CD4-positive, alpha-beta T cell (primary cell): Measurements from ENCODE around the gene RHOBTB3. TPM values are rescaled to one million over a fixed set of nuclear protein-coding genes. Genes with fewer than 3 reads are reported as not detected.

ENCODE experiments used
- ATAC-seq: fragments of 200-7000 bp; cut with Tn5 transposase; one replicate; pipeline ENCODE4 v1.10.0; 2022; ENCODE audit warnings: mild to moderate bottlenecking; ENCODE audit not compliant: poor library complexity
- CTCF ChIA-PET: fragments of 350-600 bp; sonication (Branson Sonifier 250); formaldehyde crosslinking; loops from one replicate; lab custom pipeline; 2021; ENCODE audit warnings: antibody characterized with exemption, inconsistent platforms; lab: Charles Lee
- POLR2A ChIA-PET: fragments of 350-600 bp; sonication (Branson Sonifier 250); formaldehyde crosslinking; loops from one replicate; lab custom pipeline; 2021; ENCODE audit warnings: antibody characterized with exemption, inconsistent platforms; lab: Charles Lee
- DNase-seq, 14 experiments: peaks; one replicate each; pipeline ENCODE4 v3.0.0-alpha.2; 2013 to 2020; ENCODE audit warnings: mixed read lengths in 2 of 14
- H3K27ac ChIP-seq, 2 donors: one replicate each; pipeline versions ENCODE4 v1.5.1 to v1.7.0; 2013; ENCODE audit warnings: low read length in 2 of 2, low read depth in 1 of 2, mild to moderate bottlenecking in 1 of 2
- H3K27me3 ChIP-seq, 2 experiments: 1 replicate in 1 of 2; 2 replicates in 1 of 2; pipeline versions ENCODE4 v1.6.1 to v1.7.0; 2013; ENCODE audit warnings: low read length in 2 of 2, control low read depth in 1 of 2, mild to moderate bottlenecking in 1 of 2, moderate library complexity in 1 of 2; ENCODE audit not compliant: insufficient read depth in 2 of 2, control insufficient read depth in 1 of 2
- H3K36me3 ChIP-seq: one replicate; pipeline ENCODE4 v1.6.1; 2013; ENCODE audit warnings: low read length, control low read depth; ENCODE audit not compliant: insufficient read depth
- H3K4me1 ChIP-seq: one replicate; pipeline ENCODE4 v1.6.1; 2013; ENCODE audit warnings: low read length, control low read depth; ENCODE audit not compliant: insufficient read depth
- H3K4me3 ChIP-seq: one replicate; pipeline ENCODE4 v1.5.1; 2013; ENCODE audit warnings: mild to moderate bottlenecking, low read length, moderate library complexity
- H3K9me3 ChIP-seq, 2 experiments: 1 replicate in 1 of 2; 2 replicates in 1 of 2; pipeline versions ENCODE4 v1.6.1 to v1.7.0; 2013; ENCODE audit warnings: low read length in 2 of 2, mild to moderate bottlenecking in 2 of 2, control low read depth in 1 of 2, moderate library complexity in 1 of 2; ENCODE audit not compliant: control insufficient read depth in 1 of 2, insufficient read depth in 1 of 2
- H3K27ac Mint-ChIP-seq: one replicate; pipeline ENCODE4 v1.8.0; 2020; ENCODE audit warnings: mixed read lengths
- H3K27me3 Mint-ChIP-seq: one replicate; pipeline ENCODE4 v1.8.0; 2021; ENCODE audit warnings: mixed read lengths
- H3K36me3 Mint-ChIP-seq: one replicate; pipeline ENCODE4 v1.8.0; 2021; ENCODE audit warnings: low read depth, mixed read lengths
- H3K4me1 Mint-ChIP-seq: one replicate; pipeline ENCODE4 v1.8.0; 2021; ENCODE audit warnings: low read depth, mixed read lengths
- H3K4me3 Mint-ChIP-seq: one replicate; pipeline ENCODE4 v1.8.0; 2020; ENCODE audit warnings: mild to moderate bottlenecking, mixed read lengths
- H3K9me3 Mint-ChIP-seq: one replicate; pipeline ENCODE4 v1.8.0; 2020; ENCODE audit warnings: mixed read lengths
- intact Hi-C, 2 experiments: fragments of 100-400 bp; cut with DNase I in 1 of 2; cut with micrococcal nuclease in 1 of 2; formaldehyde crosslinking; loops; one replicate each; pipeline versions ENCODE4 v1.15.1 to v1.9.0; 2023 to 2025; cut with DNase I, micrococcal nuclease
- total RNA-seq, 174 experiments: library from RNA in 2 of 174; stranded (reverse) in 2 of 174; gene quantifications; one replicate each; pipeline ENCODE4 v1.2.3 and lab custom pipeline; 2021 to 2026
- TF ChIP-seq, protein P1 (sequence below): fragments of 200-600 bp; IDR thresholded peaks from one replicate; pipeline ENCODE4 v1.8.0; 2022; ENCODE audit warnings: antibody characterized with exemption, mild to moderate bottlenecking

The RHOBTB3 gene
- total RNA-seq, 2 experiments from 2014 or later: 3.8 to 4.3 TPM

DNA sequence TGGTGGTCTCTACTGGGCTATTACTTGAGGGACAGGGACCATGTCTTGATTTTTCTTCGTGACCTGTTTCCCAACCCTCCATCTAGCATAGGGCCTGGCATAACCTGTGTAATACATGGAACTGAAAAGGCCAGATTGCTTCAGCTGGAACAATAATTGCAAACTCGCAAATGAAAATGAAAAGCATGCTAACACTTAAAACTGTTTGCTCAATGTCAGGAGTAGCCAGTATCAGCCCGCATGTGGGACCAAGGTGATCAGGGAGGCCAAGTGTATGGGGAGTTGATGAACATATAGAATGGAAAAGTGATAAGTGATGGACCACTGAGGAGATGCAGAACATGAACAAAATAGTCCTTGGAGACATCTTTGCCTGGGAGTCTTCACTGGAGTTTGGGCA is 66.2 kb downstream of the RHOBTB3 start:
- no peak for DNase-seq
- no peaks in the 10 kb centered on the region for H3K27me3 Mint-ChIP-seq
- H3K9me3 Mint-ChIP-seq: no peaks in the 10 kb centered on the region
- H3K27ac Mint-ChIP-seq: no peak overlapping the region
- Histone ChIP-seq H3K4me1 (no peaks in the 10 kb centered on the region), H3K36me3 (no peaks in the 10 kb centered on the region), H3K4me3 (no peak overlapping the region), H3K27ac (no peak overlapping the region), H3K9me3 (no peaks in the 10 kb centered on the region), H3K27me3 (no peaks in the 10 kb centered on the region)
- TF ChIP-seq, protein P1, sequence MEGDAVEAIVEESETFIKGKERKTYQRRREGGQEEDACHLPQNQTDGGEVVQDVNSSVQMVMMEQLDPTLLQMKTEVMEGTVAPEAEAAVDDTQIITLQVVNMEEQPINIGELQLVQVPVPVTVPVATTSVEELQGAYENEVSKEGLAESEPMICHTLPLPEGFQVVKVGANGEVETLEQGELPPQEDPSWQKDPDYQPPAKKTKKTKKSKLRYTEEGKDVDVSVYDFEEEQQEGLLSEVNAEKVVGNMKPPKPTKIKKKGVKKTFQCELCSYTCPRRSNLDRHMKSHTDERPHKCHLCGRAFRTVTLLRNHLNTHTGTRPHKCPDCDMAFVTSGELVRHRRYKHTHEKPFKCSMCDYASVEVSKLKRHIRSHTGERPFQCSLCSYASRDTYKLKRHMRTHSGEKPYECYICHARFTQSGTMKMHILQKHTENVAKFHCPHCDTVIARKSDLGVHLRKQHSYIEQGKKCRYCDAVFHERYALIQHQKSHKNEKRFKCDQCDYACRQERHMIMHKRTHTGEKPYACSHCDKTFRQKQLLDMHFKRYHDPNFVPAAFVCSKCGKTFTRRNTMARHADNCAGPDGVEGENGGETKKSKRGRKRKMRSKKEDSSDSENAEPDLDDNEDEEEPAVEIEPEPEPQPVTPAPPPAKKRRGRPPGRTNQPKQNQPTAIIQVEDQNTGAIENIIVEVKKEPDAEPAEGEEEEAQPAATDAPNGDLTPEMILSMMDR: no peak
- no peaks in the 10 kb centered on the region for H3K4me1 Mint-ChIP-seq
- H3K4me3 Mint-ChIP-seq: no peak overlapping the region
- intact Hi-C loops: no loop called here
- ATAC-seq: no peak
- ChIA-PET CTCF (no interaction called here), POLR2A (interaction anchor here (1.8 kb wide), 1 partner anchor 22 kb away, joined by 3 read pairs; no protein-coding TSS in a partner anchor)
- H3K36me3 Mint-ChIP-seq: peaks cover 4% of the 10 kb centered on the region

DNA sequence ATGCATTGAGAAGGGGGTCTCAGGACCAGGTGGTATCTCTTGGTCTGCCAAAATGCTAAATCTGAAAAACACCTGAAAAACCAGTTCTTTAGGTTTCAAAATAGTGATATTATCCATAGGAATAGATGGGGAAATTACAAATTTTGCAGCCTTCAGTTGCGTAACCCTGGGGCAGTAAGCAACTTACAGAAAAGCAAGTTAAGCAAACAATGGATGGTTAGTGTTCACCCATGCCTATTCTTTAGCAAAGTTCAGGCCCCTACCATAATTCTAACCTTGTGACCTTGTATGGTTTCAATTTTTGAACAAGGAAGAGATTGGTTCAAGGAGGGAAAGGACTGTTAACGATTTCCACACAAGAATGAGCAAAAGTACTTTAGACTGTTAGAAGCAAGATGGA is 66.9 kb downstream of the RHOBTB3 start:
- no peaks in the 10 kb centered on the region for H3K36me3 ChIP-seq
- TF ChIP-seq, protein P1: no peak
- H3K27ac Mint-ChIP-seq: no peak overlapping the region
- H3K9me3 ChIP-seq: no peaks in the 10 kb centered on the region
- no peaks in the 10 kb centered on the region for H3K4me1 ChIP-seq
- H3K36me3 Mint-ChIP-seq: peaks cover 4% of the 10 kb centered on the region
- H3K27me3 ChIP-seq: no peaks in the 10 kb centered on the region
- ChIA-PET CTCF (no interaction called here), POLR2A (no interaction called here)
- ATAC-seq (no peak), DNase-seq (no peak)
- intact Hi-C loops: no loop called here
- H3K9me3 Mint-ChIP-seq: no peaks in the 10 kb centered on the region
- no peak overlapping the region for H3K4me3 Mint-ChIP-seq
- H3K27ac ChIP-seq: no peak overlapping the region
- H3K4me3 ChIP-seq: no peak overlapping the region
- no peaks in the 10 kb centered on the region for H3K27me3 Mint-ChIP-seq
- no peaks in the 10 kb centered on the region for H3K4me1 Mint-ChIP-seq

DNA sequence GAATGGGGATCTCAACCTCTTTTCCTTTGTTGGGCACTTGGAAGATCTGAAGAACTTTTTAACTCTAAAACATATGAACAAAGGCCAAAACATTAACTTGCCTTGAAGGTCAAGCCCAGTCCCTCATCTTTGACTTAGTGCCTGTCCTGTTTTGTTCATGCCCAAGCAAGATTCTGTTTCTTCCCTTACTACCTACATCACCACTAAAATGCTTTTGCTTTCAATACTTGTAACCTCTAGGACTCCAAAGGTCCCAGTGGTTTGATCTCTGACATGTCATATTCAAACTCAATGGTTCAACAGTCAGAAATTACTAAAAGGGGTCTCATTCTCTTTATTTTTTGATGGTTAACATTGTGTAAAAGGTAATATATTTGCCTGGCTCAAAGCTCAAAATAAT is 67.4 kb downstream of the RHOBTB3 start:
- Histone ChIP-seq H3K4me3 (no peak overlapping the region), H3K9me3 (no peaks in the 10 kb centered on the region), H3K36me3 (no peaks in the 10 kb centered on the region), H3K27me3 (no peaks in the 10 kb centered on the region), H3K27ac (no peak overlapping the region), H3K4me1 (no peaks in the 10 kb centered on the region)
- peaks cover 4% of the 10 kb centered on the region for H3K36me3 Mint-ChIP-seq
- no peaks in the 10 kb centered on the region for H3K4me1 Mint-ChIP-seq
- no peak overlapping the region for H3K4me3 Mint-ChIP-seq
- no peaks in the 10 kb centered on the region for H3K9me3 Mint-ChIP-seq
- no peak overlapping the region for H3K27ac Mint-ChIP-seq
- DNase-seq: no peak
- intact Hi-C loops: no loop called here
- H3K27me3 Mint-ChIP-seq: no peaks in the 10 kb centered on the region
- no peak for ATAC-seq
- TF ChIP-seq, protein P1: no peak
- ChIA-PET CTCF (no interaction called here), POLR2A (no interaction called here)
